Prostate gland (tissue), 2 donors: ENCODE measurements around the gene SNPH. TPM values are rescaled to one million over a fixed set of nuclear protein-coding genes. Genes with fewer than 3 reads are reported as not detected.

ENCODE experiments used
- DNase-seq: peaks from one replicate; pipeline ENCODE4 v3.0.0-alpha.2; 2019; ENCODE audit warnings: low spot score
- H3K27ac ChIP-seq, 2 donors: fragments of 200-600 bp; sonication (generic); 2 replicates each; pipeline ENCODE4 v1.5.1; 2017 to 2019
- H3K27me3 ChIP-seq: fragments of 200-600 bp; sonication (generic); replicated peaks from 2 replicates; pipeline ENCODE4 v1.5.1; 2019; ENCODE audit not compliant: insufficient read depth
- H3K36me3 ChIP-seq, 2 donors: fragments of 200-600 bp; sonication (generic); 1 replicate in 1 of 2; 2 replicates in 1 of 2; pipeline versions ENCODE4 v1.5.1 to v1.8.1; 2017 to 2019
- H3K4me1 ChIP-seq: fragments of 200-600 bp; sonication (generic); replicated peaks from 2 replicates; pipeline ENCODE4 v1.5.1; 2019
- H3K4me3 ChIP-seq, 2 donors: fragments of 200-600 bp; sonication (generic); 2 replicates each; pipeline ENCODE4 v1.5.1; 2017 to 2019
- H3K9me3 ChIP-seq: fragments of 200-600 bp; sonication (generic); 2 replicates; pipeline ENCODE4 v1.5.1; 2017
- POLR2A ChIP-seq: fragments of 450-650 bp; IDR thresholded peaks from one replicate; pipeline ENCODE4 v1.6.1; 2016; ENCODE audit warnings: antibody characterized with exemption, mild to moderate bottlenecking
- POLR2AphosphoS5 ChIP-seq: sonication (generic); formaldehyde crosslinking; IDR thresholded peaks from one replicate; pipeline ENCODE4 v1.6.1; 2017; ENCODE audit warnings: antibody characterized with exemption
- WGBS: methylation state at CpG from one replicate; pipeline ENCODE4 v1.1.5; 2018; 5-methylcytosine and 5-hydroxymethylcytosine counted together
- intact Hi-C: fragments of 100-400 bp; cut with DNase I; formaldehyde crosslinking; loops from one replicate; pipeline ENCODE4 v1.14.2; 2022
- total RNA-seq, 2 donors: library from RNA; depleted of rRNA; stranded (reverse); fragments of >200 nt; gene quantifications; one replicate each; pipeline ENCODE4 v1.1.0, GENCODE V29; 2016
- TF ChIP-seq, protein P1 (sequence below), 4 experiments: fragments of 200-600 bp in 2 of 4; fragments of 450-650 bp in 2 of 4; sonication (generic) in 2 of 4; IDR thresholded peaks; 1 replicate in 3 of 4; 2 replicates in 1 of 4; pipeline ENCODE4 v1.5.1; 2016 to 2019; ENCODE audit warnings: antibody characterized with exemption in 4 of 4, mild to moderate bottlenecking in 2 of 4, moderate library complexity in 2 of 4

The SNPH gene
- total RNA-seq, 2 donors from 2014 or later, result 4.5 to 12.3 TPM

DNA sequence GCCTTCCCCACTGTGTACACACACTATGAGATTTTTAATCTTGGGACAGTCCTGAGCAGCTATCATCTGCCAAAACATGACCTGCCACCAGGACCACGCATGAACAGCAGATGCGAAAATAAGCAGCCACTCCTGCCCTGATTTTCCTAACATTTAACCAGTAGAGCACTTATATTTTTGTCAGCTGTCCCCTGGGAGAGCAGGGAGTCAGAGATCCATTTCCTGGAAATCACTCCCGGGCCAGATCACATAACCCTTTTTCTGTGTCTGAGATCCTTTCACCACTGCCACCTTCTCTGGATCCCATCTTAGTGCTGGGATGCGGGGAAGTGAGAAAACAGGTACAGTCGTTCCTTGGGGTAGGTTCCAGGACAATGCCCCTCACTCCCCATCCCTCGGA, 57.2 kb downstream of the SNPH start:
- Histone ChIP-seq H3K4me1 (no peaks in the 10 kb centered on the region), H3K4me3 (no peak overlapping the region), H3K27ac (no peak overlapping the region), H3K36me3 (no peaks in the 10 kb centered on the region), H3K27me3 (no peaks in the 10 kb centered on the region), H3K9me3 (no peaks in the 10 kb centered on the region)
- 72% methylated on average over 6 of the region's 6 CpGs for WGBS
- intact Hi-C loops, result no loop called here
- DNase-seq, result no peak
- TF ChIP-seq POLR2A (no peak), POLR2AphosphoS5 (no peak)
- TF ChIP-seq, protein P1, sequence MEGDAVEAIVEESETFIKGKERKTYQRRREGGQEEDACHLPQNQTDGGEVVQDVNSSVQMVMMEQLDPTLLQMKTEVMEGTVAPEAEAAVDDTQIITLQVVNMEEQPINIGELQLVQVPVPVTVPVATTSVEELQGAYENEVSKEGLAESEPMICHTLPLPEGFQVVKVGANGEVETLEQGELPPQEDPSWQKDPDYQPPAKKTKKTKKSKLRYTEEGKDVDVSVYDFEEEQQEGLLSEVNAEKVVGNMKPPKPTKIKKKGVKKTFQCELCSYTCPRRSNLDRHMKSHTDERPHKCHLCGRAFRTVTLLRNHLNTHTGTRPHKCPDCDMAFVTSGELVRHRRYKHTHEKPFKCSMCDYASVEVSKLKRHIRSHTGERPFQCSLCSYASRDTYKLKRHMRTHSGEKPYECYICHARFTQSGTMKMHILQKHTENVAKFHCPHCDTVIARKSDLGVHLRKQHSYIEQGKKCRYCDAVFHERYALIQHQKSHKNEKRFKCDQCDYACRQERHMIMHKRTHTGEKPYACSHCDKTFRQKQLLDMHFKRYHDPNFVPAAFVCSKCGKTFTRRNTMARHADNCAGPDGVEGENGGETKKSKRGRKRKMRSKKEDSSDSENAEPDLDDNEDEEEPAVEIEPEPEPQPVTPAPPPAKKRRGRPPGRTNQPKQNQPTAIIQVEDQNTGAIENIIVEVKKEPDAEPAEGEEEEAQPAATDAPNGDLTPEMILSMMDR (IDR thresholded peaks at IDR 0.05), result no peak

GRCh38 chr20:1323830-1324597, 57.9 kb downstream of the SNPH start:
- intact Hi-C loops, result no loop called here
- DNase-seq, result no peak
- TF ChIP-seq POLR2A (no peak), POLR2AphosphoS5 (no peak)
- TF ChIP-seq, protein P1 (IDR thresholded peaks at IDR 0.05), result no peak
- Histone ChIP-seq H3K4me1 (no peaks in the 10 kb centered on the region), H3K9me3 (no peaks in the 10 kb centered on the region), H3K27me3 (no peaks in the 10 kb centered on the region), H3K4me3 (no peak overlapping the region), H3K36me3 (no peaks in the 10 kb centered on the region), H3K27ac (no peak overlapping the region)
- whole genome bisulfite sequencing, result 72% methylated on average over 12 of the region's 12 CpGs

DNA sequence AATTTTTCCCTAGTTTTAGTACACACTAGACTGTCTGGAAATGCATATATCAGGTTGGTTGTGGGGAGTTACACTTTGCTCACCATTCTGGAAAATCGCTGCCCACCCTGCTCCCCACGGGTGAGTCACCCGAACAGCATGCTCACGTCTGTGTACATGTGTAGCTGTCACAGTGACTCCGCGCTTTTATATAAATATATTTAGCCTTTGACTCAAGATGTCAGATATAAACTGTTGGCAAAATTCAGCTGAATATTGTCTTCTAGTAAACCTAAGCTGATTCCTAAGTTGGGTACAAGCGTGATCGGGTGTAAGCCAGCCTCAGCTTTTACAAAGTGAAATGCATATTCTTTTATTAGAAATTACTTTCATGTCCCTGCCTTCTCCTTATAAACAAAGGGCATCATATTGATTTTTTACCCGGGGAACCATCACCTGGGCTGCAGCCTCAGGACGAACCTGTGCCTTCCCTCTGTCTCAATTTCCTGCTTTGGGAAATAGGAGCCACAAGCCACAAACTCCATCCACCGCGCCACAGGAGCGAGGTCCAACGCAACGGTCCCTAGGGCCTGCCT, 58.6 kb downstream of the SNPH start:
- intact Hi-C loops, result loop anchor here (5.0 kb wide), 1 partner anchor 68 kb away; the partner anchor contains the start of gene FKBP1A
- Histone ChIP-seq H3K36me3 (no peaks in the 10 kb centered on the region), H3K4me1 (no peaks in the 10 kb centered on the region), H3K4me3 (peak overlapping the region; percentile 71 to 78), H3K27me3 (no peaks in the 10 kb centered on the region), H3K9me3 (no peaks in the 10 kb centered on the region), H3K27ac (peak overlapping the region; percentile 91 to 93)
- TF ChIP-seq, protein P1 (IDR thresholded peaks at IDR 0.05), result no peak
- no peak for TF ChIP-seq POLR2AphosphoS5
- no peak for TF ChIP-seq POLR2A
- WGBS, result 25% methylated on average over 15 of the region's 15 CpGs
- no peak for DNase-seq

DNA sequence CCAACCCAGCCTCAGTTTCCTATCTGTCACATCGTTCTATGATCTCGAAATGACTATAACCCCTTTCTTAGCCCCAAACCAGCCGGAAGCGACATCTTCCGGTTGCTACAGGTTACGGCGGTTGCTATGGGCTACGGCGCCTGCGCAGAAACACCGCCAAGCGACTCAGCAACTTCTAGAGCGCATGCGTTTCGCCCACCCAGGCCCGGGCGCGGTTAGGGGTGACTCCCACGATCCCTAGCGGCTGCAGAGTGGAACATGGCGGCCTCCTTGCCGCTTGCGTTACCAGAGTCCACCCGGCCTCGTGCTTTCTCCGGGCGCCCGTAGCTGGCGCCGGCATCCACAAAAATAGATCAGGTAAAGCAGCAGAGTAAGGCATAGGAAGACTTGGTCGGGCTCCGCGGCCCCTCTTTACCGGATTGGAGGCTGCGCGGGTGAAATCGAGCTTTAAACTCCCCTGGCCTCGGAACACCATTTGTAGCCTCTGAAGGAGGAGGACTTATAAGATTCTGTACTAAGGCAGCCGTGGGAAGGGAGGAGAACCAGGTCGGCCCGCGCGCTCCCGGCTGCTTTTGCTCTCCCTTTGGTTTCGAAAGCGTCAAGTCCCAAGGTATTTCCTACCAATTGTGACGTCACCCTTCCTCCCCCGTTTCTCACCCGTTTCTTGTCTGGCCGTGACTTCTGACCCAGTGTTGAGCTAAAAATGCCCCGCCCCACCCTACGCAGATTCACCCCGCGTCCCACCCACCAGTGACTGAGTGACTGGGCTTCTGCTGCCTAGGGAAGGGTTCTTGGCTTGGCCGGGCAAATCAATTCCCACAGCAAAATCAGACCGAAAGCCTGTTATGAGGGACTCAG, 59.3 kb downstream of the SNPH start:
- Histone ChIP-seq H3K4me1 (no peaks in the 10 kb centered on the region), H3K4me3 (peak overlapping the region; percentile 71 to 78), H3K36me3 (no peaks in the 10 kb centered on the region), H3K27me3 (no peaks in the 10 kb centered on the region), H3K9me3 (no peaks in the 10 kb centered on the region), H3K27ac (peak overlapping the region; percentile 91 to 93)
- WGBS, result under 1% methylated on average over 56 of the region's 56 CpGs
- intact Hi-C loops, result loop anchor here (5.0 kb wide), 1 partner anchor 67 kb away; the partner anchor contains the start of gene FKBP1A
- peak; percentile 94 for DNase-seq
- TF ChIP-seq POLR2AphosphoS5 (peak; percentile 97), POLR2A (peak; percentile 92)
- TF ChIP-seq, protein P1 (IDR thresholded peaks at IDR 0.05), result peak in 2 of 4 experiments; percentile 52 to 62
